Mammary epithelial cell (primary cell): ENCODE results near the gene PRSS36.
"Not testable (repeated sequence)": the region's sequence is repeated elsewhere in the genome, so short reads cannot be mapped to it uniquely, and the experiment has no call there.

Experiments used
- EZH2 ChIP-seq: IDR thresholded peaks from 2 replicates; pipeline ENCODE4 v1.6.1; 2012; ENCODE audit warnings: low read length, inconsistent platforms, borderline replicate concordance
- TF ChIP-seq, protein P1 (sequence below), 2 donors: IDR thresholded peaks in 1 of 2; conservative IDR thresholded peaks in 1 of 2; 2 replicates each; pipeline ENCODE4 v1.5.1; 2011 to 2012; ENCODE audit warnings: inconsistent platforms in 2 of 2, low read length in 2 of 2, mild to moderate bottlenecking in 2 of 2, control low read depth in 1 of 2, low read depth in 1 of 2; ENCODE audit not compliant: insufficient read depth in 1 of 2; ENCODE audit errors: extremely low read depth in 1 of 2

DNA sequence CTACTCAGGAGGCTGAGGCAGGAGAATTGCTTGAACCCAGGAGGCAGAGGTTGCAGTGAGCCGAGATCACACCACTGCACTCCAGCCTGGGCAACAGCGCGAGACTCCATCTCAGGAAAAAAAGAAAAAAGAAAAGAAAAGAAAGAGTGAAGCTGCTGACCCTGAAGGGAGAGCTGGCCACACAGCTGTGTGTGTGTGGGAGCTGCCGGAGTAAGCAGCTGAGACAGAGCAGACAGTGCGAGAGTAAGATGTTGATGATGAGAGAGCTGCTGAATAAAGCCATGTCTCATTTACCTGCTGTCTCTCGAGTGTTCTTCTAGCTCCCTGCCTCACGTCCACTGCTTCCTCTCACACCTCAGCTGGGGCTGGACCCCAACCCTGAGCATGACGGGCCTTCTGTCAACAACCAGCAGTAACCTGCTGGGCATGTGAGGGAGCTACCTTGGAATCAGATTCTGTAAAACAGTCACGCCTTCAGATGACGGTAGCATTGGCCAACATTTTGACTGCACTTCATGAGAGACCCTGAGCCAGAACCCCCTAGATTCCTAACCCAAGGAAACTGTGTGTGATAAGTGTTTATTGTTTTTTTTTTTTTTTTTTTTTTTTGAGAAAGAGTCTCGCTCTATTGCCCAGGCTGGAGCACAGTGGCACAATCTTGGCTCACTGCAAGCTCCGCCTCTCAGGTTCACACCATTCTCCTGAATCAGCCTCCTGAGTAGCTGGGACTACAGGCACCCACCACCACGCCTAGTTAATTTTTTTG lies 48.8 kb downstream of the PRSS36 start:
- TF ChIP-seq, protein P1, sequence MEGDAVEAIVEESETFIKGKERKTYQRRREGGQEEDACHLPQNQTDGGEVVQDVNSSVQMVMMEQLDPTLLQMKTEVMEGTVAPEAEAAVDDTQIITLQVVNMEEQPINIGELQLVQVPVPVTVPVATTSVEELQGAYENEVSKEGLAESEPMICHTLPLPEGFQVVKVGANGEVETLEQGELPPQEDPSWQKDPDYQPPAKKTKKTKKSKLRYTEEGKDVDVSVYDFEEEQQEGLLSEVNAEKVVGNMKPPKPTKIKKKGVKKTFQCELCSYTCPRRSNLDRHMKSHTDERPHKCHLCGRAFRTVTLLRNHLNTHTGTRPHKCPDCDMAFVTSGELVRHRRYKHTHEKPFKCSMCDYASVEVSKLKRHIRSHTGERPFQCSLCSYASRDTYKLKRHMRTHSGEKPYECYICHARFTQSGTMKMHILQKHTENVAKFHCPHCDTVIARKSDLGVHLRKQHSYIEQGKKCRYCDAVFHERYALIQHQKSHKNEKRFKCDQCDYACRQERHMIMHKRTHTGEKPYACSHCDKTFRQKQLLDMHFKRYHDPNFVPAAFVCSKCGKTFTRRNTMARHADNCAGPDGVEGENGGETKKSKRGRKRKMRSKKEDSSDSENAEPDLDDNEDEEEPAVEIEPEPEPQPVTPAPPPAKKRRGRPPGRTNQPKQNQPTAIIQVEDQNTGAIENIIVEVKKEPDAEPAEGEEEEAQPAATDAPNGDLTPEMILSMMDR (conservative IDR thresholded peaks at IDR 0.05 in 1 of 2, IDR thresholded peaks at IDR 0.05 in 1 of 2; ENCODE audit: extremely low read depth in 1 of 2, insufficient read depth in 1 of 2, low read depth in 1 of 2, low read length in 2 of 2) = not testable (repeated sequence)
- not testable (repeated sequence) for TF ChIP-seq EZH2
